ENCODE data around the gene ID4. TPM values are rescaled to one million over a fixed set of nuclear protein-coding genes. Genes with fewer than 3 reads are reported as not detected.
A peak's percentile ranks its signal among the peaks of the same experiment; 100 is the strongest.

The ID4 gene
- total RNA-seq, 3 donors from 2014 or later (not counting 1 experiment from before 2014, with no cell fraction given) = not detected

DNA sequence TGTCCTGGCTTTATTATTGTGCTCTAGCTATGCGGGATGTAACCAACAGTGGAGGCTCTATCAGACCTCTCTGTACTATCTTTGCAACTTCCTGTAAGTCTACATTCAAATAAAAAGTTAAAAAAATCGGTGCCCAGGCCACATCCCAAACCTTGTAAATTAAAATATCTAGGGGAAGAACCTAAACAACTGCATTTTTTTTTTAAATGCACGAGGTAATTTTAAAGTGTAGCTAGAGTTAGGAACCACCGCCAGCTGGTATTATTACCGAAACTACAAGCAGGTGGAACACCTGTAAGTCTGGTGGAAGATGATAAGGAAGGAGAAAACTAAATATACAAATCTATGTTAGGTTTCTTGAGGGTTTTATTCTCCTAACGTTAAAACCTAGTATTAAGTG, 34.5 kb upstream of the ID4 start:
- WGBS (ENCODE audit: insufficient coverage) = 86% methylated on average over 4 of the region's 6 CpGs
- Mint-ChIP-seq H3K27me3 (ENCODE audit: low read depth in 2 of 2) (peaks cover 19 to 36% of the 10 kb centered on the region in 2 donors), H3K4me1 (peaks cover 0 to 6% of the 10 kb centered on the region in 2 donors), H3K9me3 (no peaks in the 10 kb centered on the region), H3K4me3 (no peak overlapping the region), H3K36me3 (no peaks in the 10 kb centered on the region), H3K27ac (no peak overlapping the region)
- Histone ChIP-seq H3K27ac (ENCODE audit: low read length) (no peak overlapping the region), H3K4me3 (ENCODE audit: low read length) (no peak overlapping the region), H3K36me3 (ENCODE audit: control insufficient read depth, insufficient read depth, low read length) (no peaks in the 10 kb centered on the region), H3K9me3 (ENCODE audit: control insufficient read depth, insufficient read depth, low read length) (no peaks in the 10 kb centered on the region), H3K4me1 (ENCODE audit: control insufficient read depth, insufficient read depth, low read length) (peaks cover 5% of the 10 kb centered on the region), H3K27me3 (ENCODE audit: control insufficient read depth, insufficient read depth, low read length) (peaks cover 3% of the 10 kb centered on the region)
- TF ChIP-seq CTCF (IDR thresholded peaks at IDR 0.05) = no peak
- ATAC-seq (no peak), DNase-seq (no peak)
- intact Hi-C loops (cut with micrococcal nuclease) = no loop called here

DNA sequence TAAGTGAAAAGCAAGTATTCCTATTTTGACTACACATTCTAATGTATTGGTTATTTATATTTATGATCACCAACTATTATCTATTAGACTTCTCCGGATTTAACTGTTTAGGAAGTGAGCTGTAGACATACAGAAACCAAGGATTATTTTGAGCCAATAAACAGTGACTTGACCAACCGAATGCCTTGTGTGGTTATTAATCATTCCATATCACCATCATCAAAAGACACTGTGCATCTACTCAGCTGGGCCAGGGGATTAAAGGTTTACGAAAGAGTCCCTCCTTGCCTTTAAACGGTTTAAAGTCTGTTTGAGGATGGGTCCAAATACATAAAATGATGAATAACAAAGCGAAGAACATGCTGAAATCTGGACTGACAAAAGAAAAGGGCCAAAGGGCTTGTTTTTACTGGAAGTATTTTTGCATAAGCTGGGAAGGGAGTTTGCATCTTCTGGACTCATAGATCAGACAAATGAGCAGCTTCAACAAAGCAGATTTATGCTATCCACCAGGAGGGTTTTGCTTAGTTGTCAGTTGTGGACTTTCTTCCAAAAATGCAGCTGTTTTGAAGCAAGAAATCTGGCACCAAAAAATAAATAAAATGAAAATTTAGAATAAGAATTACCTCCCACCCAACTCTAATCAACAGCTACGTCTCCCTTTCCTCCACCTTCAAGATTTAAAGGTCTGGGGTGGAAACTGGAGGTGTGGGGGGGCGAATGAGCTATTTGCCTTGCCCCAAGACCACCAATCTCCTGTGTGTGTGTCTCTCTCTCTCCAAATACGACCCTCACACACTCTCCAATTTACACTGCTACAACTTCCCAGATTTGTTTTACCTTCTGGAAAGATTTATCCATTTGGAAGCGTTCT, 33.6 kb upstream of the ID4 start:
- DNase-seq (no peak), ATAC-seq (no peak)
- Mint-ChIP-seq H3K9me3 (no peaks in the 10 kb centered on the region), H3K4me1 (peaks cover 0 to 6% of the 10 kb centered on the region in 2 donors), H3K36me3 (no peaks in the 10 kb centered on the region), H3K27ac (no peak overlapping the region), H3K27me3 (ENCODE audit: low read depth in 2 of 2) (peaks cover 19 to 34% of the 10 kb centered on the region in 2 donors), H3K4me3 (peak overlapping the region; percentile 77)
- H3K4me1 ChIP-seq (ENCODE audit: control insufficient read depth, insufficient read depth, low read length) = peaks cover 5% of the 10 kb centered on the region
- no peak for TF ChIP-seq CTCF (IDR thresholded peaks at IDR 0.05)
- peaks cover 3% of the 10 kb centered on the region for H3K27me3 ChIP-seq (ENCODE audit: control insufficient read depth, insufficient read depth, low read length)
- intact Hi-C loops (cut with micrococcal nuclease) = no loop called here
- no peak overlapping the region for H3K4me3 ChIP-seq (ENCODE audit: low read length)
- 54% methylated on average over 5 of the region's 9 CpGs for WGBS (ENCODE audit: insufficient coverage)
- no peaks in the 10 kb centered on the region for H3K9me3 ChIP-seq (ENCODE audit: control insufficient read depth, insufficient read depth, low read length)
- no peak overlapping the region for H3K27ac ChIP-seq (ENCODE audit: low read length)
- no peaks in the 10 kb centered on the region for H3K36me3 ChIP-seq (ENCODE audit: control insufficient read depth, insufficient read depth, low read length)

DNA sequence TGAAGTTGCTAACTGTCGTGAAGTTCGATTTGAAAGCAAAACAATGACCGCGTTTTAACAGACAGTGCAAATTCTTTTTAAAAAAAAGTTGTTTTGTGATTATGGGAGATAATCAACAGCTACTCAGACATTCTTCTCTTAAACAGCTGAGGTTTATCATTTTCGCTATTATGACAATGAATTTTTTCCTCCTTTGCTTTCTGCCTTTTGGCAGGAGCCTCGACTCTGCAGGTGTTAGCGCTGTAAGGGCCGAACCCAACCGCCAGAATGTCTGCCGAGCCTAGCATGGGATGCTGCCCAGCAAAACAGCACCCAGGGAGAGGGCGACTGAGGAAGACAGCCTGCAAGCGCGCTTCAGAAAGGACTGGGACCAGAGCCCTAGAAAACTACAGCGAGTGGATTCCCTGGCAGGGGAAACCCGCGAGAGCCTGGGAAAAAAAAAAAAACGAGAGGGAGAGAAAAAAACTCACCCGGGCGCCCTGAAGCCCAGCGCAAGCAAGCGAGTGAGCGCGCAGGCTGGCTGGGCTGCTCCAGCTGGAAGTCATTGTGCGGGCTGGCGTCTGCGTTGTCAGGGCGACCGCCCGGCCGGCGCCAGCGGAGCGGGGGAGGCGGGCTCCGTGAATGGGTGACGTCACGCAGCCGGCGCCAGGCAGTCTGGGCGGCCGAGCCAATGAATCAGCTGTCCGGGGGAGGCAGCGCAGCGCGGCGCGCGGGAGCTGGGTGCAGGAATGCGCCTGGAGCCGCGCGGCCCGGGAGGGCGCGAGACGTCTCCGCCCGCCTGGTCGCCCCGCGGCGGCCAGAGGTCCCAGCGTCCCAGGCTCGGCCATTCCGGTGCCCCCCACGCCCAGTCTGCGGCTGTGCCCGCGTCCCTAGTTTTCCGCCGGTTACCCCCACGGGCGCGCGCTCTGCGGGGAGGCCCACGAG, 32.7 kb upstream of the ID4 start:
- ATAC-seq (peak; percentile 31 to 69 (median 37)), DNase-seq (peak in 1 of 2 donors; percentile 16)
- whole genome bisulfite sequencing (ENCODE audit: insufficient coverage) = 3% methylated on average over 77 of the region's 77 CpGs
- H3K36me3 ChIP-seq (ENCODE audit: control insufficient read depth, insufficient read depth, low read length) = no peaks in the 10 kb centered on the region
- Mint-ChIP-seq H3K4me1 (peaks cover 0 to 6% of the 10 kb centered on the region in 2 donors), H3K9me3 (no peaks in the 10 kb centered on the region), H3K4me3 (peak overlapping the region; percentile 77), H3K27ac (no peak overlapping the region), H3K27me3 (ENCODE audit: low read depth in 2 of 2) (peaks cover 19 to 35% of the 10 kb centered on the region in 2 donors), H3K36me3 (no peaks in the 10 kb centered on the region)
- no peak overlapping the region for H3K27ac ChIP-seq (ENCODE audit: low read length)
- no peak overlapping the region for H3K4me3 ChIP-seq (ENCODE audit: low read length)
- H3K27me3 ChIP-seq (ENCODE audit: control insufficient read depth, insufficient read depth, low read length) = peaks cover 3% of the 10 kb centered on the region
- no peak for TF ChIP-seq CTCF (IDR thresholded peaks at IDR 0.05)
- no peaks in the 10 kb centered on the region for H3K9me3 ChIP-seq (ENCODE audit: control insufficient read depth, insufficient read depth, low read length)
- H3K4me1 ChIP-seq (ENCODE audit: control insufficient read depth, insufficient read depth, low read length) = peaks cover 5% of the 10 kb centered on the region
- intact Hi-C loops (cut with micrococcal nuclease) = no loop called here

All from natural killer cell (primary cell).